HG03460 (cell line): ENCODE results near the gene ROBO2.

Experiments
- ATAC-seq: cut with Tn5 transposase; IDR thresholded peaks from one replicate; pipeline ENCODE4 v1.9.1; 2021; ENCODE audit not compliant: unreplicated experiment

Gene ROBO2

GRCh38 chr3:77541203-77541922, 501.5 kb downstream of the ROBO2 start:
- ATAC-seq, result no peak

GRCh38 chr3:77546246-77546645, 506.3 kb downstream of the ROBO2 start:
- ATAC-seq, result no peak

- no peak for ATAC-seq
These were observed 509.1 kb downstream of the ROBO2 start for GRCh38 chr3:77549034-77549433.

- ATAC-seq, result no peak
These were observed 513.3 kb downstream of the ROBO2 start for GRCh38 chr3:77553240-77553639.

GRCh38 chr3:77562089-77562488, 522.2 kb downstream of the ROBO2 start:
- no peak for ATAC-seq

- ATAC-seq, result no peak
These were observed 523.1 kb downstream of the ROBO2 start for GRCh38 chr3:77563012-77563411.

- no peak for ATAC-seq
These were observed 526.2 kb downstream of the ROBO2 start for GRCh38 chr3:77566055-77566454.

- no peak for ATAC-seq
These were observed 532.2 kb downstream of the ROBO2 start for GRCh38 chr3:77571971-77572715.

- ATAC-seq, result no peak
These were observed 537.4 kb downstream of the ROBO2 start for GRCh38 chr3:77577264-77577663.

- no peak for ATAC-seq
These were observed 546.3 kb downstream of the ROBO2 start for GRCh38 chr3:77586216-77586615.

GRCh38 chr3:77588863-77589262, 549.0 kb downstream of the ROBO2 start:
- no peak for ATAC-seq

- no peak for ATAC-seq
These were observed 550.3 kb downstream of the ROBO2 start for GRCh38 chr3:77590191-77590590.

GRCh38 chr3:77595371-77595870, 555.5 kb downstream of the ROBO2 start:
- ATAC-seq, result no peak

- ATAC-seq, result no peak
These were observed 560.0 kb downstream of the ROBO2 start for GRCh38 chr3:77599948-77600347.

GRCh38 chr3:77601823-77602415, 562.0 kb downstream of the ROBO2 start:
- ATAC-seq, result no peak

GRCh38 chr3:77602722-77603121, 562.8 kb downstream of the ROBO2 start:
- ATAC-seq, result no peak

- no peak for ATAC-seq
These were observed 565.4 kb downstream of the ROBO2 start for GRCh38 chr3:77605308-77605707.

GRCh38 chr3:77605865-77606264, 566.0 kb downstream of the ROBO2 start:
- ATAC-seq, result no peak

GRCh38 chr3:77606372-77606771, 566.5 kb downstream of the ROBO2 start:
- no peak for ATAC-seq

GRCh38 chr3:77618686-77619085, 578.8 kb downstream of the ROBO2 start:
- ATAC-seq, result no peak

- no peak for ATAC-seq
These were observed 580.1 kb downstream of the ROBO2 start for GRCh38 chr3:77620009-77620408.

- ATAC-seq, result no peak
These were observed 583.6 kb downstream of the ROBO2 start for GRCh38 chr3:77623500-77623899.
